HEK293 (cell line): ENCODE measurements around the gene NOG.

Source experiments
- CTCF ChIA-PET: fragments of 350-600 bp; formaldehyde crosslinking; extraction: SDS; loops from one replicate; lab custom pipeline; 2021; ENCODE audit warnings: antibody characterized with exemption; lab: Yijun Ruan, JAX
- POLR2A ChIA-PET: fragments of 300-600 bp; formaldehyde crosslinking; extraction: SDS; loops from one replicate; lab custom pipeline; 2020; ENCODE audit warnings: antibody characterized with exemption, inconsistent platforms; lab: Yijun Ruan, JAX
- H3K27ac ChIP-seq: fragments of 200-500 bp; sonication (Bioruptor generic); 2 replicates; pipeline ENCODE4 v1.5.1; 2014; ENCODE audit warnings: low read depth, low read length, control low read depth, inconsistent platforms; ENCODE audit errors: extremely low read depth
- H3K36me3 ChIP-seq, 2 experiments: fragments of 200-500 bp in 1 of 2; sonication (Bioruptor generic) in 1 of 2; 1 replicate in 1 of 2; 2 replicates in 1 of 2; pipeline ENCODE4 v1.5.1; 2014 to 2017; ENCODE audit warnings: inconsistent platforms in 2 of 2, low read length in 2 of 2; ENCODE audit not compliant: control insufficient read depth in 2 of 2, insufficient read depth in 1 of 2
- H3K4me1 ChIP-seq: fragments of 200-500 bp; sonication (Bioruptor generic); 2 replicates; pipeline ENCODE4 v1.5.1; 2014; ENCODE audit warnings: mild to moderate bottlenecking, low read length, inconsistent platforms; ENCODE audit not compliant: control insufficient read depth, insufficient read depth
- H3K4me3 ChIP-seq: 2 replicates; pipeline ENCODE4 v1.5.1; 2011; ENCODE audit warnings: low read depth, mild to moderate bottlenecking, control low read depth, low read length, moderate library complexity
- H3K9me3 ChIP-seq: fragments of 200-500 bp; sonication (Bioruptor generic); 2 replicates; pipeline ENCODE4 v1.5.1; 2014; ENCODE audit warnings: low read depth, low read length, inconsistent platforms; ENCODE audit not compliant: control insufficient read depth, insufficient read depth
- MZF1 ChIP-seq: fragments of 450-650 bp; formaldehyde crosslinking; IDR thresholded peaks from 2 replicates; pipeline ENCODE4 v1.5.1; 2017; ENCODE audit warnings: missing biosample characterization, missing genetic modification characterization, borderline replicate concordance
- PRDM1 ChIP-seq: fragments of 450-650 bp; formaldehyde crosslinking; IDR thresholded peaks from 2 replicates; pipeline ENCODE4; 2016; ENCODE audit warnings: missing biosample characterization, missing genetic modification characterization
- SCRT1 ChIP-seq: fragments of 450-650 bp; formaldehyde crosslinking; IDR thresholded peaks from 2 replicates; pipeline ENCODE4 v1.5.1; 2016; ENCODE audit warnings: missing biosample characterization, missing genetic modification characterization, borderline replicate concordance
- SP3 ChIP-seq: fragments of 450-650 bp; formaldehyde crosslinking; IDR thresholded peaks from 2 replicates; pipeline ENCODE4 v1.5.1; 2016; ENCODE audit warnings: missing biosample characterization, missing genetic modification characterization
- YY1 ChIP-seq: fragments of 450-650 bp; formaldehyde crosslinking; IDR thresholded peaks from 2 replicates; pipeline ENCODE4 v1.5.1; 2018; ENCODE audit warnings: missing biosample characterization, missing genetic modification characterization
- ZBTB8A ChIP-seq: fragments of 450-650 bp; formaldehyde crosslinking; IDR thresholded peaks from 2 replicates; pipeline ENCODE4 v1.5.1; 2016; ENCODE audit warnings: missing biosample characterization, missing genetic modification characterization
- ZFHX2 ChIP-seq: fragments of 450-650 bp; formaldehyde crosslinking; conservative IDR thresholded peaks from 2 replicates; pipeline ENCODE4 v1.5.1; 2016; ENCODE audit warnings: missing biosample characterization, missing genetic modification characterization
- ZFP41 ChIP-seq: fragments of 450-650 bp; formaldehyde crosslinking; IDR thresholded peaks from 2 replicates; pipeline ENCODE4 v1.5.1; 2016; ENCODE audit warnings: missing biosample characterization, missing genetic modification characterization, borderline replicate concordance
- ZNF146 ChIP-seq: fragments of 450-650 bp; formaldehyde crosslinking; IDR thresholded peaks from 2 replicates; pipeline ENCODE4 v1.5.1; 2016; ENCODE audit warnings: missing biosample characterization, missing genetic modification characterization
- ZNF157 ChIP-seq: fragments of 450-650 bp; formaldehyde crosslinking; IDR thresholded peaks from 2 replicates; pipeline ENCODE4 v1.5.1; 2016; ENCODE audit warnings: missing biosample characterization, missing genetic modification characterization
- ZNF174 ChIP-seq: fragments of 450-650 bp; formaldehyde crosslinking; IDR thresholded peaks from 2 replicates; pipeline ENCODE4 v1.5.0; 2017; ENCODE audit warnings: missing biosample characterization, mild to moderate bottlenecking, missing genetic modification characterization
- ZNF221 ChIP-seq: fragments of 450-650 bp; formaldehyde crosslinking; IDR thresholded peaks from 2 replicates; pipeline ENCODE4 v1.5.1; 2017; ENCODE audit warnings: missing biosample characterization, missing genetic modification characterization, borderline replicate concordance
- ZNF239 ChIP-seq: fragments of 450-650 bp; formaldehyde crosslinking; IDR thresholded peaks from 2 replicates; pipeline ENCODE4 v1.5.1; 2016; ENCODE audit warnings: missing biosample characterization, missing genetic modification characterization
- ZNF280C ChIP-seq: fragments of 450-650 bp; formaldehyde crosslinking; IDR thresholded peaks from 2 replicates; pipeline ENCODE4 v1.5.1; 2016; ENCODE audit warnings: missing biosample characterization, missing genetic modification characterization
- ZNF302 ChIP-seq: fragments of 450-650 bp; formaldehyde crosslinking; IDR thresholded peaks from 2 replicates; pipeline ENCODE4 v1.5.1; 2016; ENCODE audit warnings: missing biosample characterization, missing genetic modification characterization, low read depth
- ZNF335 ChIP-seq: fragments of 450-650 bp; formaldehyde crosslinking; conservative IDR thresholded peaks from 2 replicates; pipeline ENCODE4 v1.5.1; 2016; ENCODE audit warnings: missing biosample characterization, missing genetic modification characterization
- ZNF350 ChIP-seq: fragments of 450-650 bp; formaldehyde crosslinking; IDR thresholded peaks from 2 replicates; pipeline ENCODE4 v1.5.0; 2017; ENCODE audit warnings: missing biosample characterization, mild to moderate bottlenecking, missing genetic modification characterization
- ZNF354C ChIP-seq: fragments of 450-650 bp; formaldehyde crosslinking; IDR thresholded peaks from 2 replicates; pipeline ENCODE4 v1.5.1; 2016; ENCODE audit warnings: missing biosample characterization, missing genetic modification characterization, low read depth, borderline replicate concordance
- ZNF366 ChIP-seq: fragments of 450-650 bp; formaldehyde crosslinking; conservative IDR thresholded peaks from 2 replicates; pipeline ENCODE4 v1.5.1; 2016; ENCODE audit warnings: missing biosample characterization, missing genetic modification characterization
- ZNF571 ChIP-seq: fragments of 450-650 bp; formaldehyde crosslinking; IDR thresholded peaks from 2 replicates; pipeline ENCODE4 v1.5.0; 2017; ENCODE audit warnings: missing biosample characterization, missing genetic modification characterization
- ZNF660 ChIP-seq: fragments of 450-650 bp; IDR thresholded peaks from 2 replicates; pipeline ENCODE4 v1.5.1; 2018; ENCODE audit warnings: missing biosample characterization, mild to moderate bottlenecking, missing genetic modification characterization
- ZNF707 ChIP-seq: fragments of 450-650 bp; formaldehyde crosslinking; IDR thresholded peaks from 2 replicates; pipeline ENCODE4 v1.5.1; 2016; ENCODE audit warnings: missing biosample characterization, missing genetic modification characterization
- ZSCAN18 ChIP-seq: fragments of 450-650 bp; formaldehyde crosslinking; IDR thresholded peaks from 2 replicates; pipeline ENCODE4 v1.5.1; 2016; ENCODE audit warnings: missing biosample characterization, missing genetic modification characterization
- ZSCAN23 ChIP-seq: fragments of 450-650 bp; formaldehyde crosslinking; IDR thresholded peaks from 2 replicates; pipeline ENCODE4 v1.5.1; 2016; ENCODE audit warnings: missing biosample characterization, missing genetic modification characterization
- TF ChIP-seq, protein P1 (sequence below): fragments of 450-650 bp; formaldehyde crosslinking; IDR thresholded peaks from 2 replicates; pipeline ENCODE4 v1.5.1; 2017; ENCODE audit warnings: missing biosample characterization, missing genetic modification characterization
- TF ChIP-seq, protein P2 (sequence below): fragments of 450-650 bp; formaldehyde crosslinking; IDR thresholded peaks from 2 replicates; pipeline ENCODE4 v1.5.1; 2017; ENCODE audit warnings: missing biosample characterization, mild to moderate bottlenecking, missing genetic modification characterization, moderate library complexity
- TF ChIP-seq, protein P3 (sequence below): fragments of 450-650 bp; formaldehyde crosslinking; IDR thresholded peaks from 2 replicates; pipeline ENCODE4 v1.5.1; 2016; ENCODE audit warnings: missing biosample characterization, missing genetic modification characterization

The NOG gene

DNA sequence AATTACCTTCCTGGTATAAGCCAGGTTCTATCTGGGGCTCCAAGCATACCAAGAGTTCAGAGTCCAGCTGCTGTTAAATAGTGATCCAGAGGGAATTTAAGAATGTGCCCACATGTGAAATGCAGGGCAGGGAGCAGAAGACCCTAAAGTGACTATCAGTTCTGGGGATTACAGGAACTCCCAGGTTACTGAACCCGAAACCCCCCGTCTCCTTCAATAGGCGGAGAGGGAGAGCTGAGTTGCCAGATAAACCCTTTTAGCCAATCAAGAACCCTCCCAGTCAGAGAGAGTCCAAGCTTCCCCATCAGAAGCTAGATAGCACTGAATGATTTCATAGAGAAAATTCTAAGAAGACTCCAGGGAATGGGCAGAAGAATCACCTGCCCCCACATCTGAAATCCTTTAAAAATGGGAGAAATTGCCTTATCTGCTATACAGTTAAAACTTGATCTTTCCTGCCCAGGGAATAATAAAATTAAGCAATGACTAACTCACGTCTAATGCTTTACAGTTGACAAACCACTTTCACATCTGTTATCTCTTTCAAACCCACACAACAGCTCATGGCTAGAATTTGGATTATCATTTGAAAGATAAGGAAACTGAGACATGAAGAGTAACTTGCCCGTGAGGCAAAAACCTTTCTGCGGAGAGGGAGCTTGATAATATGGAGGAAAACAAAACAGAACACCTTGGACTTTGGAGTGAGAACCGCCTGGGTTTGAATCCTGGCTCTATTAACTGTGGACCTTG lies 10.2 kb downstream of the NOG start:
- Histone ChIP-seq H3K9me3 (no peaks in the 10 kb centered on the region), H3K4me1 (peaks cover 12% of the 10 kb centered on the region), H3K36me3 (no peaks in the 10 kb centered on the region), H3K27ac (no peak overlapping the region), H3K4me3 (no peak overlapping the region)
- ChIA-PET CTCF (interaction anchor here (0.6 to 2.4 kb wide), 5 partner anchors 12 to 152 kb away, joined by 3 to 11 read pairs (median 6); no protein-coding TSS in a partner anchor), POLR2A (interaction anchor here (1.5 kb wide), 1 partner anchor 10 kb away, joined by 6 read pairs; the partner anchor contains the start of gene NOG)
- TF ChIP-seq ZNF660 (tag by site-specific recombination) (no peak), ZFHX2 (tag by site-specific recombination) (no peak), ZNF146 (tag by site-specific recombination) (no peak), ZNF335 (tag by site-specific recombination) (no peak), ZNF571 (tag by site-specific recombination) (no peak), ZFP41 (no peak), SCRT1 (no peak), ZNF354C (tag by site-specific recombination) (no peak), ZNF302 (tag by site-specific recombination) (no peak), ZNF174 (tag by site-specific recombination) (no peak), ZNF157 (no peak), ZNF239 (tag by site-specific recombination) (no peak), ZNF707 (no peak), PRDM1 (tag by site-specific recombination) (no peak), SP3 (tag by site-specific recombination) (no peak)
- TF ChIP-seq, protein P1, sequence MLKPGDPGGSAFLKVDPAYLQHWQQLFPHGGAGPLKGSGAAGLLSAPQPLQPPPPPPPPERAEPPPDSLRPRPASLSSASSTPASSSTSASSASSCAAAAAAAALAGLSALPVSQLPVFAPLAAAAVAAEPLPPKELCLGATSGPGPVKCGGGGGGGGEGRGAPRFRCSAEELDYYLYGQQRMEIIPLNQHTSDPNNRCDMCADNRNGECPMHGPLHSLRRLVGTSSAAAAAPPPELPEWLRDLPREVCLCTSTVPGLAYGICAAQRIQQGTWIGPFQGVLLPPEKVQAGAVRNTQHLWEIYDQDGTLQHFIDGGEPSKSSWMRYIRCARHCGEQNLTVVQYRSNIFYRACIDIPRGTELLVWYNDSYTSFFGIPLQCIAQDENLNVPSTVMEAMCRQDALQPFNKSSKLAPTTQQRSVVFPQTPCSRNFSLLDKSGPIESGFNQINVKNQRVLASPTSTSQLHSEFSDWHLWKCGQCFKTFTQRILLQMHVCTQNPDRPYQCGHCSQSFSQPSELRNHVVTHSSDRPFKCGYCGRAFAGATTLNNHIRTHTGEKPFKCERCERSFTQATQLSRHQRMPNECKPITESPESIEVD, result no peak
- TF ChIP-seq, protein P2, sequence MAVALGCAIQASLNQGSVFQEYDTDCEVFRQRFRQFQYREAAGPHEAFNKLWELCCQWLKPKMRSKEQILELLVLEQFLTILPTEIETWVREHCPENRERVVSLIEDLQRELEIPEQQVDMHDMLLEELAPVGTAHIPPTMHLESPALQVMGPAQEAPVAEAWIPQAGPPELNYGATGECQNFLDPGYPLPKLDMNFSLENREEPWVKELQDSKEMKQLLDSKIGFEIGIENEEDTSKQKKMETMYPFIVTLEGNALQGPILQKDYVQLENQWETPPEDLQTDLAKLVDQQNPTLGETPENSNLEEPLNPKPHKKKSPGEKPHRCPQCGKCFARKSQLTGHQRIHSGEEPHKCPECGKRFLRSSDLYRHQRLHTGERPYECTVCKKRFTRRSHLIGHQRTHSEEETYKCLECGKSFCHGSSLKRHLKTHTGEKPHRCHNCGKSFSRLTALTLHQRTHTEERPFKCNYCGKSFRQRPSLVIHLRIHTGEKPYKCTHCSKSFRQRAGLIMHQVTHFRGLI (tag by site-specific recombination), result no peak

- no peaks in the 10 kb centered on the region for H3K36me3 ChIP-seq
- no peaks in the 10 kb centered on the region for H3K9me3 ChIP-seq
- TF ChIP-seq YY1 (tag by site-specific recombination) (no peak), ZBTB8A (tag by site-specific recombination) (no peak), ZNF221 (tag by site-specific recombination) (no peak), SP3 (tag by site-specific recombination) (no peak), ZNF366 (tag by site-specific recombination) (no peak), ZNF280C (no peak), MZF1 (no peak), ZSCAN18 (no peak), ZSCAN23 (tag by site-specific recombination) (no peak), ZNF350 (tag by site-specific recombination) (no peak)
- TF ChIP-seq, protein P3, sequence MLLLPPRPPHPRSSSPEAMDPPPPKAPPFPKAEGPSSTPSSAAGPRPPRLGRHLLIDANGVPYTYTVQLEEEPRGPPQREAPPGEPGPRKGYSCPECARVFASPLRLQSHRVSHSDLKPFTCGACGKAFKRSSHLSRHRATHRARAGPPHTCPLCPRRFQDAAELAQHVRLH (tag by site-specific recombination), result no peak
- H3K4me3 ChIP-seq, result no peak overlapping the region
- ChIA-PET CTCF (interaction anchor here (0.9 to 1.0 kb wide), 3 partner anchors 13 to 50 kb away, joined by 3 to 5 read pairs (median 3); no protein-coding TSS in a partner anchor), POLR2A (no interaction called here)
- peaks cover 12% of the 10 kb centered on the region for H3K4me1 ChIP-seq
- H3K27ac ChIP-seq, result no peak overlapping the region
Observed at GRCh38 chr17:56604691-56605290, 11.3 kb downstream of the NOG start.
